ENCODE data around the gene SUMF2. TPM values are rescaled to one million over a fixed set of nuclear protein-coding genes. Genes with fewer than 3 reads are reported as not detected.
"Not testable (repeated sequence)": the region's sequence is repeated elsewhere in the genome, so short reads cannot be mapped to it uniquely, and the experiment has no call there.

SUMF2 gene
- total RNA-seq, 2 experiments from 2014 or later = 144 to 145 TPM

GRCh38 chr7:56092789-56093531 is 28.9 kb downstream of the SUMF2 start, which contains the start of gene PHKG1:
TSS of gene PHKG1 (minus strand) at chr7:56092952. CDS start at chr7:56088941, 4,011 bp downstream.
- ChIA-PET POLR2A (no interaction called here), CTCF (interaction anchor here (2.5 kb wide), 1 partner anchor 19 kb away, joined by 7 read pairs; no protein-coding TSS in a partner anchor)

GRCh38 chr7:56097700-56098099 is 33.6 kb downstream of the SUMF2 start:
- ChIA-PET CTCF (no interaction called here), POLR2A (no interaction called here)

GRCh38 chr7:56098187-56099008 is 34.3 kb downstream of the SUMF2 start:
- POLR2A ChIA-PET = interaction anchor here (0.7 to 1.0 kb wide), 3 partner anchors 19 to 655 kb away, joined by 3 to 8 read pairs (median 4); no protein-coding TSS in a partner anchor
- CTCF ChIA-PET = not testable (repeated sequence)

- ChIA-PET POLR2A (interaction anchor here (0.6 to 0.7 kb wide), 2 partner anchors 12 to 1450 kb away, joined by 6 to 9 read pairs; no protein-coding TSS in a partner anchor), CTCF (no interaction called here)
Observed at GRCh38 chr7:56099653-56100052, 35.6 kb downstream of the SUMF2 start.

- CTCF ChIA-PET = interaction anchor here (1.2 kb wide), 1 partner anchor 139 kb away, joined by 3 read pairs; no protein-coding TSS in a partner anchor
- POLR2A ChIA-PET = not testable (repeated sequence)
Observed at GRCh38 chr7:56104138-56104537, 40.1 kb downstream of the SUMF2 start.

- POLR2A ChIA-PET = interaction anchor here (0.6 to 2.0 kb wide), 4 partner anchors 41 to 1347 kb away, joined by 3 to 13 read pairs (median 4); partner anchors contain the start of genes CCT6A, PSPH, SEC61G and SUMF2
- CTCF ChIA-PET = interaction anchor here (0.8 to 1.3 kb wide), 3 partner anchors 31 to 142 kb away, joined by 3 read pairs; no protein-coding TSS in a partner anchor
Observed at GRCh38 chr7:56105508-56105907, 41.4 kb downstream of the SUMF2 start.

GRCh38 chr7:56106108-56107073 is 42.3 kb downstream of the SUMF2 start, which contains the start of gene CHCHD2:
TSS of gene CHCHD2 (minus strand) at chr7:56106476. CDS start at chr7:56106413, 63 bp downstream.
- POLR2A ChIA-PET = interaction anchor here (0.6 to 2.0 kb wide), 5 partner anchors 19 to 1348 kb away, joined by 3 to 13 read pairs (median 4); partner anchors contain the start of genes CCT6A, PSPH, SEC61G and SUMF2
- CTCF ChIA-PET = interaction anchor here (0.8 to 1.3 kb wide), 2 partner anchors 32 to 143 kb away, joined by 3 read pairs; no protein-coding TSS in a partner anchor

GRCh38 chr7:56107954-56108258 is 43.8 kb downstream of the SUMF2 start:
- ChIA-PET POLR2A (interaction anchor here (0.6 kb wide), 1 partner anchor 19 kb away, joined by 4 read pairs; no protein-coding TSS in a partner anchor), CTCF (no interaction called here)

GRCh38 chr7:56110611-56111010 is 46.5 kb downstream of the SUMF2 start:
- POLR2A ChIA-PET = no interaction called here
- CTCF ChIA-PET = no interaction called here

- POLR2A ChIA-PET = interaction anchor here (0.7 kb wide), 1 partner anchor 13 kb away, joined by 6 read pairs; no protein-coding TSS in a partner anchor
Observed at GRCh38 chr7:56112244-56112643, 48.2 kb downstream of the SUMF2 start.

GRCh38 chr7:56115852-56116538 is 51.9 kb downstream of the SUMF2 start, which contains the start of gene NUPR2:
TSS of gene NUPR2 (minus strand) at chr7:56116417. CDS start at chr7:56116314, 103 bp downstream.
- ChIA-PET POLR2A (no interaction called here), CTCF (no interaction called here)

More at GRCh38 chr7:56112244-56112643, 48.2 kb downstream of the SUMF2 start:
- CTCF ChIA-PET = not testable (repeated sequence)

- ChIA-PET CTCF (no interaction called here), POLR2A (no interaction called here)
Observed at GRCh38 chr7:56121440-56121839, 57.4 kb downstream of the SUMF2 start.

GRCh38 chr7:56124981-56125380 is 60.9 kb downstream of the SUMF2 start:
- CTCF ChIA-PET = no interaction called here
- POLR2A ChIA-PET = no interaction called here

- POLR2A ChIA-PET = no interaction called here
- CTCF ChIA-PET = no interaction called here
Observed at GRCh38 chr7:56125831-56126230, 61.7 kb downstream of the SUMF2 start.

- CTCF ChIA-PET = interaction anchor here (0.7 kb wide), 1 partner anchor 768 kb away, joined by 3 read pairs; no protein-coding TSS in a partner anchor
Observed at GRCh38 chr7:56127241-56127975, 63.3 kb downstream of the SUMF2 start.

More at GRCh38 chr7:56127241-56127975, 63.3 kb downstream of the SUMF2 start:
- POLR2A ChIA-PET = no interaction called here

Data from activated CD8-positive, alpha-beta memory T cell treated with anti-CD3 and anti-CD28 coated beads for 36 hours (primary cell).